CD4-positive, alpha-beta T cell treated with Interleukin-17A for 1 hour (primary cell): ENCODE measurements around the gene IPP.
"Not testable (repeated sequence)": the region's sequence is repeated elsewhere in the genome, so short reads cannot be mapped to it uniquely, and the experiment has no call there.

Experiments
- DNase-seq: peaks from one replicate; pipeline ENCODE4 v3.0.0-alpha.2; 2020

The IPP gene

DNA sequence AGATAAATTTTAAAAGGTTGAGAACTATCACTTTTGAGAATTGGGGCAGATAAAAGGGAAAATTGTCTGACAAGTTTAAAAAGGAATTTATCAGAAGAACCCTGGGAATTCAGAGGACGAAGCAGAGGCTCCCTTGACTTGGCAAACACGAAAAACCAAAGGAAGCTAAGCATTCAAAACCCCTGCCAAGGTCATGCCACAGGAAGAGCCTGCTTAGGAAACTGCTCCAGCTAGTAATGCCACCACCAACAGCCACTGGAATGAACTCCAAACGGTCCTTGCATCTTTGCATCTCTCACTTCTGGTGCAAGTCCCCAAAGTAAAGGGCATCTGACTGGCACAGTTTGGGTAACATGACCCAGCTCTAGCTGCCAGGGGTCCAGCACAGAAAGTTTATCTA lies 71.3 kb downstream of the IPP start:
- DNase-seq: no peak

- no peak for DNase-seq
Observed at GRCh38 chr1:45678489-45678888, 72.0 kb downstream of the IPP start.

DNA sequence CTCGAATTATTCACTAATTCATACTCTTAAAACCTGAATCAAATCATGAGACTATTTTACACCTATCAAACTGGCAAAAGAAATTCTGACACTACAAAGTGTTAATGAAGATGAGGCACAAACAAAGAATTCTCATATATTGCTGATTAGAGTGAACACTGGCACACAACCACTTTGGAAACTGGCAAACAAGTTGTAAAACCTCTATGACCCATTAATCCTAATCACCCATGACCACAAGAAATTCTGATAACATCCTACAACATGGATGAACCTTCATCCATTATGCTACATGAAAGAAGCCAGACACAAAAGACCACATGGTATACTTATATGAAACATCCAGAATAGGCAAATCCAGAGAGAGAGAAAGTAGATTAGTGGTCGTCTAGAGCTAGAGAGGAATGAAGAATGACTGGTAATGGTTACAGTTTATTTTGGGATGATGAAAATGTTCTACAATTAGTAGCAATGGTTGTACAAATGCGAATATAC lies 72.7 kb downstream of the IPP start:
- DNase-seq: no peak

DNA sequence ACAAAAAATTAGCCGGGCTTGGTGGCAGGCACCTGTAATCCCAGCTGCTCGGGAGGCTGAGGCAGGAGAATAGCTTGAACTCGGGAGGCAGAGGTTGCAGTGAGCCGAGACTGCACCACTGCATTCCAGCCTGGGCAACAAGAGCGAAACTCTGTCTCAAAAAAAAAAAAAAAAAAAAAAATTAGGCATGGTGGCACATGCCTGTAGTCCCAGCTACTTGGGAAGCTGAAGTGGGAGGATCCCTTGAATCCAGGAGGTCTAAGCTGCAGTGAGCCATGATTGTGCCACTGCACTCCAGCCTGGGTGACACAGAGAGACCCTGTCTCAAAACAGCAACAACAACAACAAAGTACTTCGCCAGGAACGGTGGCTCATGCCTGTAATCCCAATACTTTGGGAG lies 73.9 kb downstream of the IPP start:
- DNase-seq: not testable (repeated sequence)

DNA sequence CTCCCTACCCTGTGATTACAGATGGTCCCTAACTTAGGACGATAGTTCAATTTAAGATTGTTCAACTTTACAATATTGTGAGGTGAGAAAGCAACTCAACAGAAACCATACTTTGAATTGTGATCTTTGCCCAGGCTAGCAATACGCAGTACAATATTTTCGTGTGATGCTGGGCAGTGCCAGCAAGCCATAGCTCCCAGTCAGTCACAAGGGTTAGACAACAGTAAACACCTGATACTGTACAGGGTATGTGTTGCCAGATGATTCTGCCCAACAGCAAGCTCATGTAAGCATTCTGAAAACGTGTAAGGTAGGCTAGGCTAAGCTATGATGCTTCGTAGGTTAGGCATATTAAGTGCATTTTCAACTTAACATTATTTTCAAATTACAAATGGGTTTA lies 76.0 kb downstream of the IPP start:
- DNase-seq: no peak

- DNase-seq: no peak
Observed at GRCh38 chr1:45673956-45674355, 76.5 kb downstream of the IPP start.

- DNase-seq: no peak
Observed at GRCh38 chr1:45669859-45670655, 80.4 kb downstream of the IPP start.

- no peak for DNase-seq
Observed at GRCh38 chr1:45669379-45669778, 81.1 kb downstream of the IPP start.

- no peak for DNase-seq
Observed at GRCh38 chr1:45668526-45668925, 81.9 kb downstream of the IPP start.

DNA sequence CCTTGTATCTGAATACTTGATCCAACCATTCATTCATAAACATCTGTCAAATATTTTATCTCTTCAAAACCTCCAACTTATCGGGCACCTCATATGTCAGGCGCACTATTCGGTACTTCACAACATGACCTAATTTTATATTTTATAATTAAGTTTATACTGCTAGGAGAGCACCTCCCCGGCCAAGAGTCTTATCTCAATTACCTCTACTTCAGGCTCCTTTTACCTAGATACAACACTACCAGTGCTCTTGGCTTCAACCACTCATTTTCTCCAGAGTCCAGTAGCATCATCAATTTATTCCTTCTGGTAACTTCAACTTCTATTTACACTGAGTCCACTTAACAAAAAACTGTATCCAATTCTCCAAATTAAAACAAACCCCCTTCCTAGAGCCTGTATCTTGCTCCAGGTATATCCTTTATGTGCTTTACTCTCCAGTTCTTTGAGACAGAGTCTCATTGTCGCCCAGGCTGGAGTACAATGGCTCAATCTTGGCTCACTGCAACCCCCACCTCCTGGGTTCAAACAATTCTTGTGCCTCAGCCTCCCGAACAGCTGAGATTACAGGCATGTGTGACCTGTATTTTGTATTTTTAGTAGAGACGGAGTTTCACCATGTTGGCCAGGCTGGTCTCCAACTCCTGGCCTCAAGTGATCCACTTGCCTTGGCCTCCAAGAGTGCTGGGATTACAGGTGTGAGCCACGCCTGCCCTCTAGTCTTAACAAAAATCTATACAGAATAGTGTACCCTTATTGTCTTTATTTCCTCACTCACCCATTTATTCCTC lies 82.9 kb downstream of the IPP start:
- no peak for DNase-seq

DNA sequence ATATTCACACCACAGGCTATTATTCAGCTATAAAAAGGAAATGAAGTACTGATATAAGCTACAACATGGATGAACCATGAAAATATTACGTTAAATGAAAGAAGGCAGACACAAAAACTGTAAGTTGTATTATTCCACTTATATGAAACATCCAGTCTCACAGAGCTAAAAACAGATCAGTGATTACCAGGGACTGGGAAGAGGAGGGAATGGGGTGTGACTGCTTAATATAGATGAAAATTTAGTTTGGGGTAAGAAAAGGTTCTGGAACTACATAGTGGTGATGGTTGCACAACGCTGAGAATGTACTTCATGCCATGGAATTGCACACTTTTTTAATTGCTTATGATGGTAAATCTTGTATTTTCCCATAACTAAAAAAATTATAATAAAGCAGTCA lies 83.6 kb downstream of the IPP start:
- no peak for DNase-seq

DNA sequence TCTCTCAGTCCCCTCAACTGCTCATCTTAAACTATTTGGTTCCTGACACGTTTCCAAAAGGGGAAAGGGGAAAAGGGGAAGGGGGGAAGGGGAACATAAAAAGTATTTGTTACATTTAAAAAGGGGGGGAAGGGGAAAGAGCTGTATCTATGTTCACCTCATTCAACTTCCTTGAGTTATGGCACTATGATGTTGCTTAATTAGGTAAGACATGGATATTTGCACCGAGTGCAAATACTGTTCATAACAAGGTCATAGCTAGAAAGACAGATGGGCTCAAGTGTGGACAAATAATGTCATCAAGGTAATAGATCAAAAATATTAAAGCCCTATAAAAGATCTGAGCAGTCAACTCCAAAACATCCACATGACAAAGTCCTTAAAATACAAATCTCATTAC lies 90.1 kb downstream of the IPP start:
- no peak for DNase-seq

DNA sequence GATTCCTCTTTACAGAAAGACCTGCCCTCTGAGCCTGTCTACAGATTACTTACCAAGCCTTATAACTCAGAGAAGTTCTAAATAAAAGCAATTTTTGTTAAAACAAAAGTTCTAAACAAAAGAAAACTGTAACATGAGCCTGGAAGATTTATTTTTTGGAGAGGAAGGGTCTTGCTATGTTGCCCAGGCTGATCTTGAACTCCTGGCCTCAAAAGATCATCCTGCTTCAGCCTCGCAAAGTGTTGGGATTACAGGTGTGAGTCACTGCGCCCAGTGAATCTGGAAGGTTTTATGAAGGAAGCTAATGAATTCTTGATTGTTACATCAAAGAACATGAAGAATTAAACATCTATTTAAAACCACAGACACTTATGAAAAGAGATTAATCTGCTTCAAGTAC lies 91.2 kb downstream of the IPP start:
- no peak for DNase-seq

- no peak for DNase-seq
Observed at GRCh38 chr1:45658171-45658570, 92.3 kb downstream of the IPP start.

DNA sequence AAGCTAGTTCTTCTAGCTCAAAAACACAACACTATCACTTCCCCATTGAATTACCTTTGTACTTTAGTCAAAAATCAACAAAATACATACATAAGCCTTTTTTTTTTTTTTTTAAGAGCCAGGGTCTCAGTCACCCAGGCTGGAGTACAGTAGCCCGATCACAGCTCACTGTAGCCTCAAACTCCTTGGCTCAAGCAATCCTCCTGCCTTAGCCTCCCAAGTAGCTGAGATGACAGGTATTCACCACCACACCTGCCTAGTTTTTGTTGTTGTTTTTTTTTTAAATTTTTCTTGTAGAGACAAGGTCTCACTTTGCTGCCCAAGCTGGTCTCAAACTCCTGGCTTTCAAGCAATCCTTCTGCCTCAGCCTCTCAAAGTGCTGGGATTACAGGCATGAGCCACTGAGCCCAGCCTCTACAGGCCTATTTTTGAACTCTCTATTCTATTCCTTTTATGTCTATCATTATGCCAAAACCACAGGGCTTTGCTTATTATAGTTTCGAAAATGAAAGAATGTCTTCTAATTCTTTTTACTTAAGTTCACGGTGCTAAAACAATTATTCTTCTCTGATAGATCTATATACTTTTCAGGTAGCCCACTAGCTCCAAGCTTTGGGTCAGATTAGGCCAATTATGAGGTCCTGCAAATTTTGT lies 93.8 kb downstream of the IPP start:
- no peak for DNase-seq

DNA sequence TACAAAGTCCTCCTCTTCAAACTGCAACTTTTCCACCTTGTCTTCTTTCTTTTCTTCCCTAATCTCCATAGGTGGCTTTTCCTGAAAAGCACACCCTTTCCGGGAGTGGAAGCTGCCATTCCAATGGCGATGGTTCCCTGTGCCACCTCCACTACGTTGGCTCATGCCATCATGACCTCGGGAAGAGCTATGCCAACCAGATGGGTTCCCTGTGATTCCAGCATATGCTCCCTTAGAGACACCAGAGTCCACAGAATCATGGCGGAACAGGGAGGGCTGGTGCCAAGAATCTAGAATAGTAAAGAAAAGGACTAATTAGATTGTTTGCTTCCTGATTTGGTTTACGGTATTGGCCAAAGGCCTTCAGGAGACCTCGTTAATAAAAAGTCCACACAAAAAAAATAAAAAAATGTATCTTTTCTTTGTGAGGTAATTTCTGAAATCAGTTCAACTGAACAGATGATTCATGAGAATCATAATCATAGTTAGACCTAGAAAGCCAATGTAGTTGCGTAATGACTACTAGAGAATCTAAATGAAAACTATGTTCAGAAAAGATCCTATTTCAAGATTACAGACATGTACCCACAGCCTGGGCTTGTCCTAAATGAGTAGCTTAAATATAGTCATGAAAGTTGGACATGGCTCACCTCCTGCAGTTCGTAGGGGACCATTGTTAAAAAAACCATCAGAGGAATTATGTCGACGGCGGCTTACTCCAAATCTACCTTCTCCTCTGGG lies 95.7 kb downstream of the IPP start:
- DNase-seq: no peak
